MM.1S (cell line): ENCODE data around the gene MAGI1.

Experiments
- DNase-seq: peaks from one replicate; pipeline ENCODE4 v3.0.0-alpha.2; 2015
- H2AFZ ChIP-seq: fragments of 300-600 bp; sonication (generic); 2 replicates; pipeline ENCODE4 v1.6.0; 2016; ENCODE audit warnings: antibody characterized with exemption, low read length
- H3F3A ChIP-seq: fragments of 300-600 bp; sonication (generic); 2 replicates; pipeline ENCODE4 v1.6.1; 2016; ENCODE audit warnings: mild to moderate bottlenecking, antibody characterized with exemption, low read length, moderate library complexity, mixed read lengths; ENCODE audit not compliant: insufficient read depth
- H3K27ac ChIP-seq: fragments of 300-600 bp; sonication (generic); 2 replicates; pipeline ENCODE4 v1.5.1; 2016; ENCODE audit warnings: mild to moderate bottlenecking, low read length
- H3K27me3 ChIP-seq: fragments of 300-600 bp; sonication (generic); replicated peaks from 2 replicates; pipeline ENCODE4 v1.6.0; 2016; ENCODE audit warnings: low read length; ENCODE audit not compliant: insufficient read depth
- H3K36me3 ChIP-seq: fragments of 300-600 bp; sonication (generic); replicated peaks from 2 replicates; pipeline ENCODE4 v1.6.1; 2016; ENCODE audit warnings: mild to moderate bottlenecking, low read length, mixed read lengths; ENCODE audit not compliant: insufficient read depth
- H3K4me1 ChIP-seq: fragments of 300-600 bp; sonication (generic); 2 replicates; pipeline ENCODE4 v1.6.1; 2016; ENCODE audit warnings: low read length, mixed read lengths
- H3K4me2 ChIP-seq: fragments of 300-600 bp; sonication (generic); 2 replicates; pipeline ENCODE4 v1.6.0; 2016; ENCODE audit warnings: low read depth, low read length
- H3K4me3 ChIP-seq: fragments of 300-600 bp; sonication (generic); 2 replicates; pipeline ENCODE4 v1.5.1; 2016; ENCODE audit warnings: low read length, mixed read lengths
- H3K79me2 ChIP-seq: fragments of 300-600 bp; sonication (generic); 2 replicates; pipeline ENCODE4 v1.6.1; 2016; ENCODE audit warnings: mixed run types, low read length, mixed read lengths
- H3K9ac ChIP-seq: fragments of 300-600 bp; sonication (generic); 2 replicates; pipeline ENCODE4 v1.6.1; 2016; ENCODE audit warnings: low read length, mixed read lengths
- H3K9me2 ChIP-seq: fragments of 300-600 bp; sonication (generic); replicated peaks from 2 replicates; pipeline ENCODE4 v1.6.1; 2016; ENCODE audit warnings: mild to moderate bottlenecking, low read length, mixed read lengths; ENCODE audit not compliant: insufficient read depth
- H3K9me3 ChIP-seq: fragments of 300-600 bp; sonication (generic); replicated peaks from 2 replicates; pipeline ENCODE4 v1.6.1; 2016; ENCODE audit warnings: mild to moderate bottlenecking, low read length, mixed read lengths; ENCODE audit not compliant: insufficient read depth
- H4K20me1 ChIP-seq: fragments of 300-600 bp; sonication (generic); 2 replicates; pipeline ENCODE4 v1.6.1; 2016; ENCODE audit warnings: mild to moderate bottlenecking, low read length, moderate library complexity, mixed read lengths; ENCODE audit not compliant: insufficient read depth
- CTCF ChIP-seq: fragments of 300-600 bp; sonication (generic); IDR thresholded peaks from 2 replicates; pipeline ENCODE4 v1.5.1; 2016; ENCODE audit warnings: antibody characterized with exemption, low read length, mixed read lengths
- EZH2 ChIP-seq: fragments of 300-600 bp; sonication (generic); optimal IDR thresholded peaks from 2 replicates; pipeline ENCODE3; 2017; ENCODE audit warnings: low read depth, mild to moderate bottlenecking, antibody characterized with exemption, low read length, mixed read lengths
- EZH2phosphoT487 ChIP-seq: fragments of 300-600 bp; sonication (generic); IDR thresholded peaks from 2 replicates; pipeline ENCODE4 v1.6.1; 2018; ENCODE audit warnings: antibody characterized with exemption, low read length

Gene MAGI1

GRCh38 chr3:65875393-65876027, 163.2 kb downstream of the MAGI1 start:
- no peak for TF ChIP-seq EZH2phosphoT487
- TF ChIP-seq EZH2 = no peak
- no peak for TF ChIP-seq CTCF
- no peaks in the 10 kb centered on the region for H3K27me3 ChIP-seq

GRCh38 chr3:65873869-65874268, 164.8 kb downstream of the MAGI1 start:
- no peaks in the 10 kb centered on the region for H3K79me2 ChIP-seq
- H3F3A ChIP-seq = no peaks in the 10 kb centered on the region
- no peaks in the 10 kb centered on the region for H3K4me1 ChIP-seq
- H3K4me2 ChIP-seq = no peak overlapping the region
- no peaks in the 10 kb centered on the region for H3K9me2 ChIP-seq
- no peaks in the 10 kb centered on the region for H3K27me3 ChIP-seq
- no peaks in the 10 kb centered on the region for H3K36me3 ChIP-seq
- no peaks in the 10 kb centered on the region for H4K20me1 ChIP-seq
- H3K27ac ChIP-seq = no peak overlapping the region
- no peak overlapping the region for H3K4me3 ChIP-seq
- no peak for DNase-seq
- no peaks in the 10 kb centered on the region for H3K9me3 ChIP-seq
- no peak overlapping the region for H3K9ac ChIP-seq
- H2AFZ ChIP-seq = no peak overlapping the region
- TF ChIP-seq CTCF = no peak
- TF ChIP-seq EZH2 = no peak
- no peak for TF ChIP-seq EZH2phosphoT487

More at GRCh38 chr3:65875393-65876027, 163.2 kb downstream of the MAGI1 start:
- Histone ChIP-seq H3K9me2 (no peaks in the 10 kb centered on the region), H4K20me1 (no peaks in the 10 kb centered on the region), H3K9ac (no peak overlapping the region), H3K4me1 (no peaks in the 10 kb centered on the region), H3K4me2 (no peak overlapping the region), H3F3A (no peaks in the 10 kb centered on the region), H3K36me3 (no peaks in the 10 kb centered on the region), H3K9me3 (no peaks in the 10 kb centered on the region), H2AFZ (no peak overlapping the region), H3K4me3 (no peak overlapping the region), H3K79me2 (no peaks in the 10 kb centered on the region), H3K27ac (no peak overlapping the region)
- no peak for DNase-seq

- no peak overlapping the region for H3K4me2 ChIP-seq
- no peaks in the 10 kb centered on the region for H3F3A ChIP-seq
- no peak for TF ChIP-seq EZH2phosphoT487
- TF ChIP-seq EZH2 = no peak
- no peak for TF ChIP-seq CTCF
- H3K4me3 ChIP-seq = no peak overlapping the region
- no peak overlapping the region for H3K27ac ChIP-seq
- H3K9me2 ChIP-seq = no peaks in the 10 kb centered on the region
- no peak overlapping the region for H3K9ac ChIP-seq
- no peaks in the 10 kb centered on the region for H3K36me3 ChIP-seq
- no peaks in the 10 kb centered on the region for H3K79me2 ChIP-seq
- H2AFZ ChIP-seq = no peak overlapping the region
- H3K4me1 ChIP-seq = no peaks in the 10 kb centered on the region
- no peaks in the 10 kb centered on the region for H3K9me3 ChIP-seq
- no peaks in the 10 kb centered on the region for H3K27me3 ChIP-seq
- no peaks in the 10 kb centered on the region for H4K20me1 ChIP-seq
- no peak for DNase-seq
These were observed 165.7 kb downstream of the MAGI1 start for GRCh38 chr3:65873028-65873427.
